HG02938 (cell line): ENCODE measurements around the gene STAT2.
"Not testable (repeated sequence)": the region's sequence is repeated elsewhere in the genome, so short reads cannot be mapped to it uniquely, and the experiment has no call there.

ENCODE experiments used
- ATAC-seq: cut with Tn5 transposase; IDR thresholded peaks from one replicate; pipeline ENCODE4 v1.9.1; 2021; ENCODE audit warnings: mild to moderate bottlenecking, moderate library complexity; ENCODE audit not compliant: unreplicated experiment

Gene STAT2

DNA sequence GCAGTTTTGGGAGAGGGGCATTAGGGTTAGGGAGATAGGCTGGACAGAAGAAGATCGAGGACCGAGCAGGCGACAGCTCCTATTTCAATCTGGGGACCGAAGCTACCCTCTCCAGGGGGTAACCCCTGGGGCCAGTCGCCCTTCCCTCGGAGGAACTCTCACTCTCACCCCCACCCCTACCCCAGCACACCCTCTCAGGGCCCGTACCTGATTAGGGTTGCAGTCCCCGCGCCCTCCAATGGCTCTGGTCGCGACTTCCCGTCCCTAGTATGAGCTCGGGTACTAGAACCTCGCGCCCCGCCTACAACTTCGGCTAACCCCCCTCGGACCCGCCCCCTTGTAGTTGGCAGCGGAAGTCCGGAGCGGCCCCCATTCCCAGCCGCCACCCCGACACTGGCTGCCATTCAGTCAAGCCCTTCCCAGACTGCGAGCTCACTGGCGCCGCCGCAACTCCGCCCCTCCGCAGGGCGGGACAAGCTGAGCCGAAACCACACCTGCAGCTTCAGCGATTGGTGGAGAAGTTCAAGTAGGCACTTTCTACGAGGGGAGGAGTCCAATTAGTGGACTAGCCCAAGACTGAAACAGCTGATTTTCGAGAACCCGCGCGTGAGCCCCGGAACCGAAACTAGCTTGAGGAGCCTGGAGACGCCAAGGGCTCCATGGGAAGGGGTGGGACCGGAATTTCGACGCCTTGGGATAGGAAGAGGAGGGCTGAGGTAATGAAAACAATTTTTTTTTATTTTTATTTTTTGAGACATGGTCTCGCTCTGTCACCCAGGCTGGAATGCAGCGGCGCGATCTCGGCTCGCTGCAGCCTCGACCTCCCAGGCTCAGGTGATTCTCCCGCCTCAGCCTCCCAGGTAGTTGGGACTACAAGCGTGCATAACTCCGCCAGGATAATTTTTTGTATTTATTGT lies at the start of gene STAT2:
TSS of gene STAT2 (minus strand) at position 257 of the 917 bp plus-strand sequence. CDS start 3,536 bp downstream, outside the sequence.
- peak; percentile 96 for ATAC-seq

DNA sequence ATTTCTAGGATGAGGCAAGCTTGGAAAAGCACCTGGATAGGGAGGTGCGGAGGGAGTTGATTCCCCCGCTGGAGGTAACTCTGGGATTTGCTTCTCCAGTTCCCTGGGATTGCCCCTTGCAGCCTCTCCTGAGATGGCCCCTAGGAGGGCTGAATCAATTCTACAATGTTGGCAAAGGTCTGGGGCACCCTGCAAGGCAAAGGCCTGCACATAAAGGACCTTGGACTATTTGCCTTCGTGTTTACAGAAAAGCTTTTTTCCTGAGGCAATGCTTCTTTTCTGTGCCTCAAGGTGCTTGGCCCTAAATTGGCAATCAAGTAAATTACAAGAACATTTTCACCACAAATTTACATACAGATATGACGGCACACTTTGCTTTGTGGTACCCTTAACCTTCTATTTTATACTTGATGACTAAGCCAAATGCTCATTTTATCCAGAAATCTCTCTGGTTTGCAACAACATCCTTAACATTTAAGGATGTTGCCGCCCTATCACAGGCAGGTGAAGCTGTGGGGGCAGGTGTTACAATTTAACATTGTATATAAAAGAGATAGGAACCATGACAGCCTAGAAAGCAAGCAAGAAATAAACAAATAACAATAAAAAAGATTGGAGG lies 49.0 kb upstream of the STAT2 start:
- no peak for ATAC-seq

DNA sequence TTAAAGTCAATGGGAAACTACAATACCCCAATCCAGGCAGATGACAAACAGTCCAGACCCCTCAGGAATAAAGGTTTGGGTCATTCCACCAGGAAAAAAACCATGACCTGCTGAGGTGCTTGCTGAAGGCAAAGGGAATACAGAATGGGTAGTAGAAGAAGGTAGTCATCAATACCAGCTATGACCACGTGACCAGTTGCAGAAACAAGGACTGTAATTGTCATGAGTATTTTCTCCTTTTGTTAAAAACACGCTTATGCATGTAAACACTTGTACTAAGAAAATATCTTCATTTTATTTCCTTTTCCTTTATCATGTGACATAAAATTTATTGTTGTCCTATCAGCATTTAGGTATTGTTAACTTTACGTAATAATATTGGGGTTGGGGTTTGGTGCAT lies 44.3 kb upstream of the STAT2 start:
- not testable (repeated sequence) for ATAC-seq

DNA sequence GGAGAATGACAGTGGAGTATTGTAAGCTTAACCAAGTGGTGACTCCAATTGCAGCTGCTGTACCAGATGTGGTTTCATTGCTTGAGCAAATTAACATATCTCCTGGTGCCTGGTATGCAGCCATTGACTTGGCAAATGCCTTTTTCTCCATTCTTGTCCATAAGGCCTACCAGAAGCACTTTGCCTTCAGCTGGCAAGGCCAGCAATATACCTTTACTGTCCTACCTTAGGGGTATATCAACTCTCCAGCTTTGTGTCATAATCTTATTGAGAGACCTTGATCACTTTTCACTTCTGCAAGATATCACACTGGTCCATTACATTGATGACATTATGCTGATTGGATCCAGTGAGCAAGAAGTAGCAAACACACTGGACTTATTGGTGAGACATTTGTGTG lies 41.7 kb upstream of the STAT2 start:
- ATAC-seq, result not testable (repeated sequence)

DNA sequence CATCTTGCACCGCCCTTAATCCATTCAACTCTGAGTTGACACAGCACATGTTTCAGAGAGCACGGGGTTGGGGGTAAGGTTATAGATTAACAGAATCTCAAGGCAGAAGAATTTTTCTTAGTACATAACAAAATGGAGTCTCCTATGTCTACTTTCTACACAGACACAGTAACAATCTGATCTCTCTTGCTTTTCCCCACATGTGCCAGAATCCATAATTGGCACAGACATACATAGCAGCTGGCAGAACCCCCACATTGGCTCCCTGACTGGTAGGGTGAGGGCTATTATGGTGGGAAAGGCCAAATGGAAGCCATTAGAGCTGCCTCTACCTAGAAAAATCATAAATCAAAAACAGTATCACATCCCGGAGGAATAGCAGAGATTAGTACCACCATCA lies 41.2 kb upstream of the STAT2 start:
- ATAC-seq, result not testable (repeated sequence)

DNA sequence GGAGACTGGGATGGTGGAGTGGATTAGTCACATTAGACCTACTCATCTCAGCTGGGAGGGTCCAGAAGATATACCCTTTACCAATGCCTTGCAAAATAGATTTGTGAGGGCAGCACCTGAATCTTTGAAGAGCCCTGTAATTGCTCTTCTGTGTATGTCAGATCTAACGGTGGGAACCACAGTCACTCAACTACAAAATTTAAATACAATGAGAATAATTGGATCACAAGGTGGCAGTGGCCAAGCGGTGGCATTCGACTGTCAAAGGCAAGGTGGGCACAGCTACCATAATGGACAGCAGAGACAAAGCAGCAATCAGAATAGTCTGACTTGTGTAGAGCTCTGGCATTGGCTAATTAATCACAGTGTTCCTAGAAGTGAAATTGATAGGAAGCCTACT lies 39.6 kb upstream of the STAT2 start:
- ATAC-seq, result not testable (repeated sequence)

DNA sequence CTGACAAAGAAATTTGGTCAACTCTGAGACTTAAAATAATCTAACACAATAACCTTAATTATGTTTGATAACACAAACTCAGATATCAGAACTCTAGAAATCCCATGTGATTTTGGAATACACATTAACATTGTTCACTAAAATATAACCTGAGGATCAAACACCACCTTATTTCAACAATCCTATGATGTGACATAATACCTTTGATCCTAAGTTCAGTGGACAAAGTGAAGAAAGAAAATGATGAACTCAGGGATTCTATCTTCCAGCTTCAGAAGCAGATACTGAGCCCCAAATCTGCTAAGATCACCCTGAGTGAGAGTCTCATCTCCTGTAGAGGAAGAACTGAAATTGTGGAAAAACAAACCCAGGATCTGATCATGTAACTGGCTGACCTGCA lies 38.4 kb upstream of the STAT2 start:
- no peak for ATAC-seq

DNA sequence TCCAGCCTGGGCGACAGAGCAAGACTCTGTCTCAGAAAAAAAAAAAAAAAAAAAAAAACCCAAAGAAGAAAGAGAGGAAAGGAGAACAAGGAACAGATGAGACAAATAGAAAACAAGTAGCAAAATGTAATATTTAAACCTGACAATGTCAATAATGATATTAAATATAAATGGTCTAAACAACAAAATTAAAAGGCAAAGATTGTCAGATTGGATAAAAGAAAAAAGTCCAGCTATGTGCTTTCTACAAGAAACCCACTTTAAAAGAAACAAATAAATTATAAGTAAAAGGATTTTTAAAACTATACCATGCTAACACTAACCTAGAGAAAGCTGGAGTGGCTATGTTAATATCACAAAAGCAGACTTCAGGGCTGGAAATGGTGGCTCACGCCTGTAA lies 32.4 kb upstream of the STAT2 start:
- no peak for ATAC-seq

DNA sequence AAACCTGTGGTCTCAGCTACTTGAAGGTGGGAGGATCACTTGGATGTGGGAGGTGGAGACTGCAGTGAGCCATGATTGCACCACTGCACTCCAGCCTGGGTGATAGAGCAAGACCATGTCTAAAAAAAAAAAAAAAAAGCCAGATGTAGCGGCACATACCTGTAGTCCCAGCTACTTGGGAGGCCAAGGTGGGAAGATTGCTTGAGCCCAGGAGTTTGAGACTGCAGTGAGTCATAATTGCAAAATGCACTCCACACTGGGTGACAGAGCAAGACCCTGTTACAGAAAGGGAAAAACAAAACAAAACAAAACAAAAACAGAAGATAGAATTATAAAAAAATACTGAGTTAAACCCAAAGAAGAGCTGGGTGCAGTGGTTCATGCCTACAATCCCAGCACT lies 31.8 kb upstream of the STAT2 start:
- ATAC-seq, result no peak

DNA sequence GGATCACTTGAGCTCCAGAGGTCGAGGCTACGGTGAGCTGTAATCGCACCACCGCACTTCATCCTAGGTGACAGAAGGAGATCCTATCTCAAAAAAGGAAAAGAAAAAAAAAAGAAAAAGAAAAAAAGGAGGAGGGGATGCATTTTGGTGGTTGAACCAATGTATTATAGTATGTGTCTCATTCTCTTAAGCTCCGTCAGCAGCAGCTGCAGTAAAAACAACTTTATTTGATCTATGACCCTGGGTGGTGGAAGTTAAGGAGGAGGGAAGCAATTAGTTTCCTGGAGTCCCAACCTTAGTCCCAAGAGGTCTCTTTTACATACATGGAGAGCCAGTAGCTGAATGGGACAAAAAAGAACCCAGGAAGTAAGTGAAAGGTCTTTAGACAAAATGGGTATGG lies 29.5 kb upstream of the STAT2 start:
- no peak for ATAC-seq

DNA sequence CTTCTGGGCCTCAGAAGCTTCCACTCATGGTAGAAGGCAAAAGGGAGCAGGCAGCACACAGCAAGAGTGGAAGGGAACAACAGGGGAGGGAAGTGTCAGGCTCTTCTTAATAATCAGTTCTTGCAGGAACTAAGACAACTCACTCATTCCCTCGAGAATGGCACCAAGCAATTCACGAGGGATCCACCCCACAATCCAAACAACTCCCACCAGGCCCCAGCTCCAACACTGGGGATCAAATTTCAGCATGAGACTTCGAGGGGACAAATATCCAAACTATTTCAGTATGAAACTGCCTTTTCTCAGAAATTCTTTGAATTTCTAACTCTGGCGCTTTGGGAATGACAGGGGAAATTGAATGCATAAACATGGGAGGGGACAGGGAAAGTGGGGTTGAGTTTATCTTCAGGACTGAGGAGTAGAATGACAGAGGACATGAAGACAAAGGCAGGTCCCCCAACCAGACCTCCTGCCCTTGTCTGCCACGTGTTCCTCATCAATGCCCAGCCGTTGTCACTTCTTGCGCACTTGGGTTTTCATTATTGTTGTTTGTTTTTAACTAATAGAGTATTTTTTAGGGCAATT lies 27.3 kb upstream of the STAT2 start:
- ATAC-seq, result no peak

DNA sequence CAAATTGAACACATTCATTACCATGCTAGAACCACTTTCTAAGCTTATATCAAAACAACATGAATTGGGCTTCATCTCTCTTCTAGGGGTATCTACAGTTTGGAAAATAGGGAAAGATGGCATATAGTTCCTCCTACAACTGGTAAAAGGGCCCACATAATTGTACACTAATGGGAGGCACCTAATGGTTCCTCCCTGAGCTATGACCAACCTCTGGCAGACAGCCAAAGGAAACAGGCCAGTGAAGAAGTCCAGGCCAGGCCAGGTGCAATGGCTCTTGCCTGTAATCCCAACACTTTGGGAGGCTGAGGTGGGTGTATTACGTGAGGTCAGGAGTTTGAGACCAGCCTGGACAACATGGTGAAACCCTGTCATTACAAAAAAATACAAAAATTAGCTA lies 26.0 kb upstream of the STAT2 start:
- ATAC-seq, result no peak

DNA sequence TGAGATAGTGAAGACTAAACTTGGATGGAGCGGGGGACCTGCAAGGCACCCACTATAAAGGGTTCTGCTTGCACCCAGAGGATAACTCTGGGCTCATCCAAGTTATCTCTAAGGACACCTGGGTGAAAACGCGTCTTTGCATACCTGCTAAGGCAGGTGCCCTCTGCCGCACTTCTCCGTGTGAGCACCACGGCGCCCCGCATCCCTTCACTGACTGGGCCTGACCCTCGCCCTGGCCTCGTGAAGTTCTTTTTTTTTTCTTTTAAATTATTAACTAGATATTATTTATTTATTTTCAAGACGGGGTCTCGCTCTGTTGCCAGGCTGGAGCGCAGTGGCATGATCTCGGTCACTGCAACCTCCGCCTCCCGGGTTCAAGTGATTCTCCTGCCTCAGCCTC lies 22.7 kb upstream of the STAT2 start:
- ATAC-seq, result no peak

DNA sequence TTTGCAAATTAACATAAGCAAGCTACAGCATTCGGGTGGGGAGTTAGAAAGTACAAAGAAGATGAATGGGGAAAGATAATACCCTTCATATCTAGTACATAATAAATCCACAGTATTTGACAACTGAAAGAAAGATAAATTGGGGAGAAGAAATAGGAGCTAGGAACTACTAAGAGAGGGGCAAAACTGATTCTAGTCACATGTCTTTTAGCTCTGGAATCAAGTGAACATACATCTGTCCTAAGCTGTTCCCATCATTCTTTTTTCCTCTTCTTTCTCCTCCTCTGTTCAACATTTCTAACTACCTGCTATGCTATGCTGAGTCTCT lies 18.0 kb upstream of the STAT2 start:
- ATAC-seq, result no peak

DNA sequence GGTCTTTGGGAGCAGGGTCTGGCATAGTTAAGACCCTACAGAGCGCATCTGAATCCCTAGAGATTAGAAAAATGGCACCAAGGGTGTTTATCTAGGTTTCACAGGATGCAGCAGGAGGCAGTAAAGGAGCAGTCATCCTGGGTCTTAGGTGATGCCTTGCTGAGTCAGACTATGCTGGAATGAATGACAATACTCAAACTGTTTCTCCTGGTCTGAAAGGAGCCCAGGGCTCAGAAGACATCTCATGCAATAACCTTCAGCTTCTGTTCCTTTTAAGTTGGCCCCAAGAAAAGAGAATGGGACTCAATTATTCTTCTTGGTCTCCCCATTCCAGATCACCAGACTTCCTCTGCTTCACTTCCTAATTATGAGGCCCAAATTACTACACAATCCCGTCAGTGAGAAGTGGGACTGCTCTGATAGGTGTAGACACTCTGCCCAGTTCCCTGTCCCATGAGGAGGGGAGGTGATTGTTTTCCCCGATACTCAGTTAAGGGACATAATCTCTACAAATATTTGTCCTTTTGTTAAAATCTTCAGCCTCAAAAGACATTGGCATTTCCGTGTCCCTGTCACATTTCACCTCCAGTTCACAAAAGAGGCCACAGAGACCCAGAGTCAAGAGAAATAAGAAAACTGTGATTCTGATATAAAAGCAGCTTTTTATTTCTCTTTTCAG lies 17.5 kb upstream of the STAT2 start:
- ATAC-seq, result no peak

DNA sequence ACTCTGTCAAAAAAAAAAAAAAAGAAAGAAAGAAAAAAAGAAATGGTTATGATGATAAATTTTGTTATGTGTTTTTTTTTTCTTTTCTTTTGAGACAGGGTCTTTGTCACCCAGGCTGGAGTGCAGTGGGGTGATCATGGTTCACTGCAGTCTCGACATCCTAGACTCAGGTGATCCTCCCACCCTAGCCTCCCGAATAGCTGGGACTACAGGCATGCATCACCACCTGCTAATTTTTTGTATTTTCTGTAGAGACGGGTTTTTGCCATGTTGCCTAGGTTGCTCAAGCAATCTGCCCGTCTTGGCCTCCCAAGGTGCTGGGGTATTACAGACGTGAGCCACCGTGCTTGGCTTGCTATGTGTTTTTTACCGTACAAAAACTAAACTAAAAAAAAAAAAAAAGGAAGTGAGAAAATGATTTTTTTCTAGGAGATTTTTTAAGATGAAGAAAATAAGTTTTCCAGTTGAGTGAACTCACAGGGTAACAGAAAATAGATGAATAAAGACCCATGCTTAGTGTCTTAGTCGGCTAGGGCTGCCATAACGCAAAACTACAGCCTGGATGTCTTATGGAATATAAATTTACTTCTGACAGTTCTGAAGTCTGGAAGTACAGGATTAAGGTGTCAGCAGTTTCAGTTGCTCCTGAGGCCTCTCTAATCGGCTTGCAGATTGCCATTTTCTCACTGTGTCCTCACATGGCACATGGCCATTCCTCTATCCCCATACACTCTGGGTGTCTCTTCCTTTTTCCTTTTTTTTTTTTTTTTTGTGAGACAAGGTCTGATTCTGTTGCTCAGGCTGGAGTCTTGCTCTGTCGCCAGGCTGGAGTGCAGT lies 15.9 kb upstream of the STAT2 start:
- ATAC-seq, result peak; percentile 67

DNA sequence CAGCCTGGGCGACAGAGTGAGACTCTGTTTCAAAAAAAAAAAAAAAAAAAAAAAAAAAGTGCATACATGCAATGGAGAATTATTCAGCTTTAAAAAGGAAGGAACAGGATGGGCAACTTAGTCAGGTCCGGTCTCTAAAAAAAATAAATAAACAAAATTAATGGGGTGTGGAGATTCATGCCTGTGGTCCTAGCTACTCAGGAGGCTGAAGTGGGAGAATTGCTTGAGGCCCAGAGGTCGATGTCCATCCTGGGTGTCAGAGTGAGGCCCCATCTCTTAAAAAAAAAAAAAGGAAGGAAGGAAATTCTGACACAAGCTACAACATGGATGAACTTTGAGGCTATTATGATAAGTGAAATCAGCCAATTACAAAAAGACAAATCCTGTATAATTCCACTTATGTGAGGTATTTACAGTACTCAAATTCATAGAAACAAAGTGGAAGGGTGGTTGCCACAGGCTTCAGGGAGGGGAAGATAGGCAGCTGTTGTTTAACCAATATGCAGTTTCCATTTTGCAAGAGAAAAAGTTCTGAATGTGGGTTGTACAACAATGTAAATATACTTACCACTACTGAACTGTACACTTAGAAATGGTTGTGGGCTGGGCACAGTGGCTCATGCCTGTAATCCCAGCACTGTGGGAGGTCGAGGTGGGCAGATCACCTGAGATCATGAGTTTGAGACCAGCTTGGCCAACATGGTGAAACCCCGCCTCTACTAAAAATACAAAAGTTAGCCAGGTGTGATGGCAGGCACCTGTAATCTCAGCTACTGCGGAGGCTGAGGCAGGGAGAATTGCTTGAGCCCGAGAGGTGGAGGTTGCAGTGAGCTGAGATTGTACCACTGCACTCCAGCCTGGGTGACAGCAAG lies 15.1 kb upstream of the STAT2 start:
- peak; percentile 32 for ATAC-seq

DNA sequence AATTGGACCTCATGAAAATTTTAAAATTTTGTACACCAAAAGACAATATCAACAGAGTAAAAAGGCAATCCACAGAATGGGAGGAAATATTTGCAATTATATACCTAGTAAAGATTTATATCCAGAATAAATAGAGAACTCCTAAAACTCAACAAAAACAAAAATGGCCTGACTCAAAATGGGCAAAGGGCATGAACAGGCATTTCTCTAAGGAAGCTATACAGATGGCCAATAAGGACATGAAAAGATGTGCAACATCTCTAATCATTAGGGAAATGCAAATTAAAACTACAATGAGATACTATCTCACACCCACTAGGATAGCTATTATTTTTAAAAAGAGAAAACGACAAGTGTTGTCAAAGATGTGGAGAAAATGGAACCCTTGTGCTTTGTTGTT lies 13.6 kb upstream of the STAT2 start:
- ATAC-seq, result no peak

DNA sequence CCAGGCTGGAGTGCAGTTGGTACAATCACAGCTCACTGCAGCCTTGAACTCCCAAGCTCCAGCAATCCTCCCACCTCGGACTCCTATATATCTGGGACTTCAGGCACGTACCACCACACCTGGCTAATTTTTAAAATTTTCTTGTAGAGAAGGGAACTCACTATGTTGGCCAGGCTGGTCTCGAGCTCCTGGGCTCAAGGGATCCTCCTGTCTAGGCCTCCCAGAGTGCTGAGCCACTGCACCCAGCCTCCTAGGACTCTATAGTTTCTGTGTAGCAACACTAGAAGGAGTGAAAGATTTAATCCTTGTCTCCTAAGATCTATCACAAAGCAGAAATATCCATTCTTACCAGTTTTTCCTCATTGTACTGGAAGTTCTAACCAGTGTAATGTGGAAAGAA lies 7.0 kb upstream of the STAT2 start:
- ATAC-seq, result no peak
